Naive thymus-derived CD4-positive, alpha-beta T cell (primary cell): ENCODE results near the gene HMCN1. TPM values are rescaled to one million over a fixed set of nuclear protein-coding genes. Genes with fewer than 3 reads are reported as not detected.

Experiments
- ATAC-seq: fragments of 150-1000 bp; cut with Tn5 transposase; 2 replicates; pipeline ENCODE4 v1.10.0; 2021; ENCODE audit warnings: mild to moderate bottlenecking, moderate library complexity
- CTCF ChIA-PET: fragments of 350-600 bp; sonication (Branson Sonifier 250); formaldehyde crosslinking; loops from one replicate; lab custom pipeline; 2021; ENCODE audit warnings: antibody characterized with exemption; lab: Charles Lee
- POLR2A ChIA-PET: fragments of 350-600 bp; sonication (Branson Sonifier 250); formaldehyde crosslinking; loops from one replicate; lab custom pipeline; 2021; ENCODE audit warnings: antibody characterized with exemption, inconsistent platforms; lab: Charles Lee
- DNase-seq, 9 donors: peaks; one replicate each; pipeline versions ENCODE4 v3.0.0 to v3.0.0-alpha.2; 2020 to 2022; ENCODE audit warnings: mixed read lengths in 1 of 9
- H3K27ac ChIP-seq: one replicate; pipeline ENCODE4 v1.7.0; 2013; ENCODE audit warnings: mild to moderate bottlenecking, low read depth, low read length, moderate library complexity
- H3K27me3 ChIP-seq, 2 donors: one replicate each; pipeline ENCODE4 v1.7.0; 2013; ENCODE audit warnings: low read length in 2 of 2, mild to moderate bottlenecking in 2 of 2, moderate library complexity in 2 of 2; ENCODE audit not compliant: control insufficient read depth in 2 of 2, insufficient read depth in 2 of 2
- H3K36me3 ChIP-seq, 3 experiments: 1 replicate in 2 of 3; 2 replicates in 1 of 3; pipeline ENCODE4 v1.7.0; 2013; ENCODE audit warnings: low read length in 3 of 3, mild to moderate bottlenecking in 3 of 3, moderate library complexity in 1 of 3; ENCODE audit not compliant: insufficient read depth in 3 of 3, control insufficient read depth in 2 of 3
- H3K4me1 ChIP-seq, 2 donors: one replicate each; pipeline ENCODE4 v1.7.0; 2013; ENCODE audit warnings: low read length in 2 of 2, mild to moderate bottlenecking in 2 of 2, moderate library complexity in 1 of 2; ENCODE audit not compliant: control insufficient read depth in 2 of 2, insufficient read depth in 2 of 2
- H3K4me3 ChIP-seq: 2 replicates; pipeline ENCODE4 v1.7.0; 2013; ENCODE audit warnings: mild to moderate bottlenecking, low read length
- H3K9me3 ChIP-seq, 3 experiments: 1 replicate in 2 of 3; 2 replicates in 1 of 3; pipeline ENCODE4 v1.7.0; 2013; ENCODE audit warnings: low read length in 3 of 3; ENCODE audit not compliant: control insufficient read depth in 2 of 3
- H3K27ac Mint-ChIP-seq, 9 donors: one replicate each; pipeline ENCODE4 v1.8.0; 2020 to 2022; ENCODE audit warnings: mixed read lengths in 9 of 9, mild to moderate bottlenecking in 8 of 9, moderate library complexity in 5 of 9, inconsistent platforms in 2 of 9
- H3K27me3 Mint-ChIP-seq, 5 donors: one replicate each; pipeline ENCODE4 v1.8.0; 2021 to 2022; ENCODE audit warnings: mixed read lengths in 5 of 5, mild to moderate bottlenecking in 1 of 5
- H3K36me3 Mint-ChIP-seq, 5 donors: one replicate each; pipeline ENCODE4 v1.8.0; 2020 to 2022; ENCODE audit warnings: mixed read lengths in 5 of 5, mild to moderate bottlenecking in 3 of 5, inconsistent platforms in 1 of 5
- H3K4me1 Mint-ChIP-seq, 7 donors: one replicate each; pipeline ENCODE4 v1.8.0; 2020 to 2022; ENCODE audit warnings: mixed read lengths in 7 of 7, mild to moderate bottlenecking in 3 of 7, inconsistent platforms in 1 of 7
- H3K4me3 Mint-ChIP-seq, 10 donors: one replicate each; pipeline ENCODE4 v1.8.0; 2020 to 2022; ENCODE audit warnings: mild to moderate bottlenecking in 10 of 10, mixed read lengths in 10 of 10, moderate library complexity in 6 of 10, inconsistent platforms in 2 of 10
- H3K9me3 Mint-ChIP-seq, 11 donors: one replicate each; pipeline ENCODE4 v1.8.0; 2020 to 2022; ENCODE audit warnings: mixed read lengths in 11 of 11, mild to moderate bottlenecking in 4 of 11, inconsistent platforms in 1 of 11, moderate library complexity in 1 of 11
- intact Hi-C, 2 donors: fragments of 100-400 bp; cut with micrococcal nuclease; formaldehyde crosslinking; loops; one replicate each; pipeline ENCODE4 v1.15.1; 2023
- polyA plus RNA-seq, 2 donors: library from polyadenylated mRNA; unstranded; fragments of 300-500 nt; fragmentation: Illumina TruSeq; gene quantifications; one replicate each; pipeline ENCODE4 v1.2.3, GENCODE V29; 2021
- total RNA-seq, 6 experiments: library from RNA in 5 of 6; stranded (reverse) in 5 of 6; gene quantifications; 1 replicate in 5 of 6; 2 replicates in 1 of 6; pipeline ENCODE4 v1.2.3 and lab custom pipeline; 2021 to 2026

HMCN1 gene
- total and polyA plus RNA-seq, 7 experiments from 2014 or later = under 0.01 to 0.19 (median 0.16) TPM; not detected in 3

- H3K36me3 Mint-ChIP-seq = peaks cover 0 to 6% (median 3%) of the 10 kb centered on the region in 5 donors
- intact Hi-C loops = no loop called here
- no peak overlapping the region for H3K27ac Mint-ChIP-seq
- H3K4me1 Mint-ChIP-seq = no peaks in the 10 kb centered on the region
- Histone ChIP-seq H3K4me1 (no peaks in the 10 kb centered on the region), H3K27me3 (no peaks in the 10 kb centered on the region), H3K36me3 (no peaks in the 10 kb centered on the region), H3K4me3 (no peak overlapping the region), H3K27ac (no peak overlapping the region), H3K9me3 (no peaks in the 10 kb centered on the region)
- H3K27me3 Mint-ChIP-seq = peaks cover 11 to 22% (median 17%) of the 10 kb centered on the region in 5 donors
- no peak overlapping the region for H3K4me3 Mint-ChIP-seq
- H3K9me3 Mint-ChIP-seq = peaks cover 0 to 4% (median 2%) of the 10 kb centered on the region in 11 donors
- ChIA-PET CTCF (interaction anchor here (0.5 kb wide), 1 partner anchor 412 kb away, joined by 3 read pairs; no protein-coding TSS in a partner anchor), POLR2A (no interaction called here)
- no peak for DNase-seq
- ATAC-seq = no peak
These were observed 484.6 kb downstream of the HMCN1 start for GRCh38 chr1:186218654-186219352.

GRCh38 chr1:186220067-186220466 is 485.9 kb downstream of the HMCN1 start:
- Histone ChIP-seq H3K36me3 (no peaks in the 10 kb centered on the region), H3K4me1 (no peaks in the 10 kb centered on the region), H3K27me3 (no peaks in the 10 kb centered on the region), H3K9me3 (no peaks in the 10 kb centered on the region), H3K4me3 (no peak overlapping the region), H3K27ac (no peak overlapping the region)
- DNase-seq = no peak
- ChIA-PET POLR2A (no interaction called here), CTCF (no interaction called here)
- no peaks in the 10 kb centered on the region for H3K4me1 Mint-ChIP-seq
- no peak overlapping the region for H3K27ac Mint-ChIP-seq
- no peak for ATAC-seq
- peaks cover 0 to 4% (median 2%) of the 10 kb centered on the region in 11 donors for H3K9me3 Mint-ChIP-seq
- H3K36me3 Mint-ChIP-seq = peaks cover 0 to 6% (median 3%) of the 10 kb centered on the region in 5 donors
- peaks cover 2 to 21% (median 14%) of the 10 kb centered on the region in 5 donors for H3K27me3 Mint-ChIP-seq
- H3K4me3 Mint-ChIP-seq = no peak overlapping the region
- intact Hi-C loops = no loop called here

GRCh38 chr1:186220911-186221310 is 486.7 kb downstream of the HMCN1 start:
- H3K4me3 Mint-ChIP-seq = no peak overlapping the region
- H3K9me3 ChIP-seq = no peaks in the 10 kb centered on the region
- peaks cover 0 to 6% (median 3%) of the 10 kb centered on the region in 5 donors for H3K36me3 Mint-ChIP-seq
- H3K9me3 Mint-ChIP-seq = peaks cover 0 to 4% (median 2%) of the 10 kb centered on the region in 11 donors
- H3K27ac Mint-ChIP-seq = no peak overlapping the region
- H3K27ac ChIP-seq = no peak overlapping the region
- intact Hi-C loops = no loop called here
- peaks cover 0 to 25% (median 14%) of the 10 kb centered on the region in 5 donors for H3K27me3 Mint-ChIP-seq
- H3K4me3 ChIP-seq = no peak overlapping the region
- DNase-seq (no peak), ATAC-seq (no peak)
- ChIA-PET CTCF (no interaction called here), POLR2A (no interaction called here)
- H3K4me1 ChIP-seq = no peaks in the 10 kb centered on the region
- H3K36me3 ChIP-seq = no peaks in the 10 kb centered on the region
- H3K27me3 ChIP-seq = no peaks in the 10 kb centered on the region
- H3K4me1 Mint-ChIP-seq = no peaks in the 10 kb centered on the region

- Mint-ChIP-seq H3K9me3 (peaks cover 0 to 4% (median 0%) of the 10 kb centered on the region in 11 donors), H3K4me1 (no peaks in the 10 kb centered on the region), H3K27me3 (peaks cover 0 to 28% (median 12%) of the 10 kb centered on the region in 5 donors), H3K36me3 (peaks cover 0 to 5% (median 3%) of the 10 kb centered on the region in 5 donors), H3K4me3 (no peak overlapping the region), H3K27ac (no peak overlapping the region)
- Histone ChIP-seq H3K36me3 (no peaks in the 10 kb centered on the region), H3K4me1 (no peaks in the 10 kb centered on the region), H3K9me3 (no peaks in the 10 kb centered on the region), H3K27me3 (no peaks in the 10 kb centered on the region), H3K4me3 (no peak overlapping the region), H3K27ac (no peak overlapping the region)
- CTCF ChIA-PET = no interaction called here
- ATAC-seq (no peak), DNase-seq (no peak)
- POLR2A ChIA-PET = no interaction called here
- intact Hi-C loops = no loop called here
These were observed 490.9 kb downstream of the HMCN1 start for GRCh38 chr1:186225096-186225495.

- peak overlapping the region in 1 of 9 donors; percentile 47 for H3K27ac Mint-ChIP-seq
- Histone ChIP-seq H3K36me3 (no peaks in the 10 kb centered on the region), H3K4me3 (no peak overlapping the region), H3K27ac (no peak overlapping the region), H3K4me1 (no peaks in the 10 kb centered on the region), H3K9me3 (no peaks in the 10 kb centered on the region), H3K27me3 (no peaks in the 10 kb centered on the region)
- H3K9me3 Mint-ChIP-seq = no peaks in the 10 kb centered on the region
- intact Hi-C loops = no loop called here
- H3K4me3 Mint-ChIP-seq = no peak overlapping the region
- ChIA-PET CTCF (no interaction called here), POLR2A (interaction anchor here (0.6 kb wide), 1 partner anchor 1404 kb away, joined by 3 read pairs; no protein-coding TSS in a partner anchor)
- ATAC-seq (no peak), DNase-seq (no peak)
- no peaks in the 10 kb centered on the region for H3K4me1 Mint-ChIP-seq
- H3K27me3 Mint-ChIP-seq = peaks cover 0 to 24% (median 5%) of the 10 kb centered on the region in 5 donors
- peaks cover 0 to 4% (median 0%) of the 10 kb centered on the region in 5 donors for H3K36me3 Mint-ChIP-seq
These were observed 494.6 kb downstream of the HMCN1 start for GRCh38 chr1:186228749-186229148.

GRCh38 chr1:186231861-186232436 is 497.8 kb downstream of the HMCN1 start:
- H3K36me3 ChIP-seq = no peaks in the 10 kb centered on the region
- DNase-seq (no peak), ATAC-seq (no peak)
- POLR2A ChIA-PET = no interaction called here
- H3K27ac ChIP-seq = no peak overlapping the region
- H3K27me3 ChIP-seq = no peaks in the 10 kb centered on the region
- Mint-ChIP-seq H3K27ac (no peak overlapping the region), H3K9me3 (no peaks in the 10 kb centered on the region), H3K4me1 (peaks cover 0 to 3% (median 0%) of the 10 kb centered on the region in 7 donors), H3K36me3 (peaks cover 0 to 4% (median 0%) of the 10 kb centered on the region in 5 donors), H3K27me3 (peaks cover 0 to 16% (median 4%) of the 10 kb centered on the region in 5 donors), H3K4me3 (no peak overlapping the region)
- intact Hi-C loops = no loop called here
- H3K4me3 ChIP-seq = no peak overlapping the region
- no peaks in the 10 kb centered on the region for H3K4me1 ChIP-seq
- CTCF ChIA-PET = no interaction called here
- no peaks in the 10 kb centered on the region for H3K9me3 ChIP-seq
